WTC11 (cell line): ENCODE results near the gene COL9A2. TPM values are rescaled to one million over a fixed set of nuclear protein-coding genes. Genes with fewer than 3 reads are reported as not detected.

Experiments used
- ATAC-seq: fragments of 200-7000 bp; cut with Tn5 transposase; 2 replicates; pipeline ENCODE4 v1.10.0; 2021; ENCODE audit warnings: mild to moderate bottlenecking, moderate library complexity
- CTCF ChIA-PET: fragments of 300-600 bp; sonication (Branson Sonifier 250); formaldehyde crosslinking; loops from one replicate; lab custom pipeline; 2021; ENCODE audit warnings: antibody characterized with exemption; lab: Charles Lee
- POLR2A ChIA-PET: fragments of 350-600 bp; sonication (Branson Sonifier 250); formaldehyde crosslinking; loops from one replicate; lab custom pipeline; 2021; ENCODE audit warnings: antibody characterized with exemption; lab: Charles Lee
- DNase-seq: peaks from one replicate; pipeline ENCODE4 v3.0.0; 2021; ENCODE audit warnings: low spot score
- H3K27ac Mint-ChIP-seq: 2 replicates; pipeline ENCODE4 v1.8.0; 2021; ENCODE audit warnings: mixed read lengths
- H3K27me3 Mint-ChIP-seq: 2 replicates; pipeline ENCODE4 v1.8.0; 2021; ENCODE audit warnings: low read depth, mild to moderate bottlenecking, moderate library complexity, mixed read lengths
- H3K36me3 Mint-ChIP-seq: 2 replicates; pipeline ENCODE4 v1.8.0; 2021; ENCODE audit warnings: mixed read lengths
- H3K4me1 Mint-ChIP-seq: 2 replicates; pipeline ENCODE4 v1.8.0; 2022; ENCODE audit warnings: mixed read lengths
- H3K4me3 Mint-ChIP-seq: 2 replicates; pipeline ENCODE4 v1.8.0; 2021; ENCODE audit warnings: mild to moderate bottlenecking, moderate library complexity, mixed read lengths
- H3K9me3 Mint-ChIP-seq: 2 replicates; pipeline ENCODE4 v1.8.0; 2021; ENCODE audit warnings: mixed read lengths
- AFF4 ChIP-seq: sonication (generic); formaldehyde crosslinking; IDR thresholded peaks from 2 replicates; pipeline ENCODE4 v1.8.1; 2023; ENCODE audit warnings: mild to moderate bottlenecking, missing genetic modification reagents, borderline replicate concordance
- ATF3 ChIP-seq: sonication (generic); formaldehyde crosslinking; conservative IDR thresholded peaks from 2 replicates; pipeline ENCODE4 v1.8.1; 2022; ENCODE audit warnings: mild to moderate bottlenecking, missing genetic modification reagents
- CBFB ChIP-seq: sonication (generic); formaldehyde crosslinking; IDR thresholded peaks from 2 replicates; pipeline ENCODE4 v1.8.1; 2022; ENCODE audit warnings: mild to moderate bottlenecking, low read depth, missing genetic modification reagents
- CDX4 ChIP-seq: fragments of 250-450 bp; sonication (Bioruptor Pico); IDR thresholded peaks from 2 replicates; pipeline ENCODE4 v1.9.0; 2021; ENCODE audit warnings: moderate library complexity, mild to moderate bottlenecking, inconsistent platforms, borderline replicate concordance
- E2F4 ChIP-seq: sonication (generic); formaldehyde crosslinking; IDR thresholded peaks from 2 replicates; pipeline ENCODE4 v1.8.1; 2022; ENCODE audit warnings: low read depth, mild to moderate bottlenecking, moderate library complexity, missing genetic modification reagents, borderline replicate concordance
- ELF4 ChIP-seq: sonication (generic); formaldehyde crosslinking; IDR thresholded peaks from 2 replicates; pipeline ENCODE4 v1.8.1; 2022; ENCODE audit warnings: low read depth, mild to moderate bottlenecking, moderate library complexity, missing genetic modification reagents
- GABPB1 ChIP-seq: sonication (generic); formaldehyde crosslinking; IDR thresholded peaks from 2 replicates; pipeline ENCODE4 v1.8.1; 2023; ENCODE audit warnings: mild to moderate bottlenecking, missing genetic modification reagents
- HMGXB4 ChIP-seq: sonication (generic); formaldehyde crosslinking; IDR thresholded peaks from 2 replicates; pipeline ENCODE4 v1.8.1; 2023; ENCODE audit warnings: mild to moderate bottlenecking, moderate library complexity, missing genetic modification reagents
- IRF2 ChIP-seq: sonication (generic); formaldehyde crosslinking; IDR thresholded peaks from 2 replicates; pipeline ENCODE4 v1.8.0; 2022; ENCODE audit warnings: low read depth, missing genetic modification reagents, borderline replicate concordance
- RELA ChIP-seq: sonication (generic); formaldehyde crosslinking; IDR thresholded peaks from 2 replicates; pipeline ENCODE4 v1.8.1; 2022; ENCODE audit warnings: missing genetic modification reagents, mild to moderate bottlenecking, borderline replicate concordance
- SMAD3 ChIP-seq: sonication (generic); formaldehyde crosslinking; IDR thresholded peaks from 2 replicates; pipeline ENCODE4 v1.8.0; 2022; ENCODE audit warnings: missing genetic modification reagents, mild to moderate bottlenecking, borderline replicate concordance
- SMAD4 ChIP-seq: sonication (generic); formaldehyde crosslinking; IDR thresholded peaks from 2 replicates; pipeline ENCODE4 v1.8.0; 2022; ENCODE audit warnings: mild to moderate bottlenecking, missing genetic modification reagents
- SOX15 ChIP-seq: fragments of 250-450 bp; sonication (Bioruptor Pico); IDR thresholded peaks from 2 replicates; pipeline ENCODE4 v1.9.0; 2021; ENCODE audit warnings: mild to moderate bottlenecking
- STAT6 ChIP-seq: sonication (generic); formaldehyde crosslinking; conservative IDR thresholded peaks from 2 replicates; pipeline ENCODE4 v1.8.1; 2023; ENCODE audit warnings: mild to moderate bottlenecking, low read depth, missing genetic modification reagents, moderate library complexity
- ZNF281 ChIP-seq: sonication (generic); formaldehyde crosslinking; IDR thresholded peaks from 2 replicates; pipeline ENCODE4 v1.8.0; 2023; ENCODE audit warnings: mild to moderate bottlenecking, missing genetic modification reagents
- total RNA-seq: library from RNA; stranded (reverse); gene quantifications from 3 replicates; pipeline ENCODE4 v1.2.3, GENCODE V29; 2021

The COL9A2 gene
- total RNA-seq, 1 experiment from 2014 or later = 4.7 TPM

- Mint-ChIP-seq H3K36me3 (no peaks in the 10 kb centered on the region), H3K4me1 (peaks cover 2% of the 10 kb centered on the region), H3K27ac (no peak overlapping the region), H3K9me3 (no peaks in the 10 kb centered on the region), H3K27me3 (no peaks in the 10 kb centered on the region), H3K4me3 (no peak overlapping the region)
- CTCF ChIA-PET = interaction anchor here (1.3 kb wide), 1 partner anchor 63 kb away, joined by 6 read pairs; no protein-coding TSS in a partner anchor
- TF ChIP-seq ATF3 (CRISPR knock-in tag) = no peak
- TF ChIP-seq GABPB1 (CRISPR knock-in tag) = no peak
- TF ChIP-seq RELA (CRISPR knock-in tag) = no peak
- no peak for TF ChIP-seq STAT6 (CRISPR knock-in tag)
- TF ChIP-seq ELF4 (CRISPR knock-in tag) = no peak
- no peak for TF ChIP-seq IRF2 (CRISPR knock-in tag)
- TF ChIP-seq SMAD4 = no peak
- TF ChIP-seq SMAD3 (CRISPR knock-in tag) = no peak
- no peak for TF ChIP-seq AFF4 (CRISPR knock-in tag)
- TF ChIP-seq CBFB (CRISPR knock-in tag) = no peak
- no peak for TF ChIP-seq CDX4
- no peak for TF ChIP-seq SOX15 (CRISPR knock-in tag)
- TF ChIP-seq ZNF281 (CRISPR knock-in tag) = no peak
- TF ChIP-seq E2F4 (CRISPR knock-in tag) = no peak
- TF ChIP-seq HMGXB4 = no peak
- DNase-seq = no peak
- ATAC-seq = no peak
- POLR2A ChIA-PET = interaction anchor here (0.6 kb wide), 1 partner anchor 35 kb away, joined by 3 read pairs; no protein-coding TSS in a partner anchor
Measured at GRCh38 chr1:40251456-40251855, 65.6 kb downstream of the COL9A2 start.

Other genes starting within 250 kb of the COL9A2 start
- 107 to 117 TPM (median 111 TPM) in 3 replicates for gene PPT1, start 220.0 kb downstream of the COL9A2 start, total RNA-seq
- gene RLF, start 155.9 kb downstream of the COL9A2 start, total RNA-seq = 18.5 to 22.1 TPM (median 20.2 TPM) in 3 replicates
- not detected in 3 replicates for gene TMCO2, start 69.3 kb downstream of the COL9A2 start, total RNA-seq
- 27.0 to 31.7 TPM (median 28.9 TPM) in 3 replicates for gene ZMPSTE24, start 59.0 kb downstream of the COL9A2 start, total RNA-seq
- gene SMAP2, start 56.4 kb upstream of the COL9A2 start, total RNA-seq = 4.9 to 5.7 TPM (median 5.7 TPM) in 3 replicates
- 6.8 to 8.2 TPM (median 7.1 TPM) in 3 replicates for gene ZFP69B, start 133.2 kb upstream of the COL9A2 start, total RNA-seq
- gene ZFP69, start 160.0 kb upstream of the COL9A2 start, total RNA-seq = 3.2 to 3.9 TPM (median 3.6 TPM) in 3 replicates
- gene EXO5, start 191.5 kb upstream of the COL9A2 start, total RNA-seq = 5.5 to 9.8 TPM (median 8.7 TPM) in 3 replicates
- 5.0 to 9.8 TPM (median 7.7 TPM) in 3 replicates for gene ZNF684, start 214.4 kb upstream of the COL9A2 start, total RNA-seq